ENCODE results near the gene TMEM214. TPM values are rescaled to one million over a fixed set of nuclear protein-coding genes. Genes with fewer than 3 reads are reported as not detected.
"Not testable (repeated sequence)": the region's sequence is repeated elsewhere in the genome, so short reads cannot be mapped to it uniquely, and the experiment has no call there.

TMEM214 gene
- total and polyA plus RNA-seq, 2 experiments from 2014 or later, result 74.9 to 75.7 TPM

DNA sequence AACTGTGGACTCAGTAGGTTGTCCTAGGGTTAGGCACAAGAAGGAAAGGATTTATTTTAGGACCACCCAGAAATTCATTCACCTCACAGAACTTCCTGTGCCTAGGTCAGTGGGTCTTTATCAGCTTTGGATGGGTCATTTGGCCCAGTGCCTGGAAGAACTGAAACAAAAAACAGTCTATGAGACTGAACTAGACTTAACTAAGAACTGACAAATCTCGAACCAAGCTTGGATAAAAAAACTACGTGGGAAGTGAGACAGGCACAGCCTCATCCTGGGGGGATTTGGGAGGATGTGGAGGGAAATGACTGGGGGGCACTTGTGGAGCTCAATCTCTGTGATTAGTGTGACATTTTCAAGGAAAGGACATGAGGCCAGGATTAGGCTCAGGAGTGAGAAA, 41.0 kb downstream of the TMEM214 start:
- no peak for DNase-seq
- in situ Hi-C loops (cut with MboI), result no loop called here
- no peak overlapping the region for H3K27ac ChIP-seq

DNA sequence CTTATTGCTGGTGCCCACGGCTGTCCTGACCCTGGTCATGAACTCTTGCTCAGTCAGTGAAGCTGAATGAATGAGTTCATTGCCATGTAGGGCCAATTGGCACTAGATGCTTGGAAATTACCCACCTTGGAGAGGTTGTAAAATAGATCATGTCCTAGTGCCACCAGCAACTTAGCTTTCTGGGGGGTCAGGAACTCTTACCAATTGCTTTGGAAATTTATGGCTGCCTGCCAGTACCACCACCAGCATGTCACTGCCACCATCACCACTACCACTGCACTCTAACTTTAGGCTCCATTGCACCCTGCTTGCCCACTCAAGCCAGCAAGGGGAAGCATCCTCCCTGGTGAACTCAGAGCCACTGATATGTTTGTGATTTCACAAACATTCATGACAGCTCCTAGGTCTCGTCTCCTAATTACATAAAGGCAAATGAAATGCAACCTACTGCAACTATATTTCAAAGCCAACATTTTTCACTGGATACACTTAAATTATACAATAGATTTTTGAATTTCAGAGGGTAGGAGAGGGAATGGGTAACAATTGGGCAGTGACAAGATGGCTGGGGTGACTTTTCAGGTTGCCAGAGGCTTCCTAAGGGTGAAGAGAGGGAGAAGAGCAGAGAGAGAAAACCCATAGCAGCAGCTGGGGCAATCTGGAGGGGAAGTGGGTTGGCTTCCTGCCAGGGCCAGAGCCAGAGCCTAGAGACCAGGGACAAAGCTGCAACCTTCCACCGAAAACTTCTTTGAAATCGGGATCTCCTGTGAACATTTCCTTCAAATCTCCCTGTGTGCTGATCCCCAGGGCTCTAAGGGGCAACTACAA, 42.2 kb downstream of the TMEM214 start:
- Histone ChIP-seq H3F3A (ENCODE audit: insufficient read depth) (no peaks in the 10 kb centered on the region), H2AFZ (no peak overlapping the region), H3K27ac (no peak overlapping the region), H3K9me3 (ENCODE audit: low read depth) (no peaks in the 10 kb centered on the region), H3K9ac (no peak overlapping the region), H3K36me3 (ENCODE audit: low read depth) (peaks cover 4% of the 10 kb centered on the region; the same call in 1 of the 2 replicates), H3K9me2 (ENCODE audit: insufficient read depth) (no peaks in the 10 kb centered on the region), H4K20me1 (ENCODE audit: insufficient read depth) (no peaks in the 10 kb centered on the region), H3K79me2 (ENCODE audit: insufficient read depth) (peaks cover 30% of the 10 kb centered on the region), H3K4me3 (no peak overlapping the region), H3K27me3 (replicated peaks; ENCODE audit: insufficient read depth) (no peaks in the 10 kb centered on the region), H3K4me2 (ENCODE audit: unreplicated experiment) (no peak overlapping the region), H3K4me1 (ENCODE audit: insufficient read depth) (peaks cover 7% of the 10 kb centered on the region)
- TF ChIP-seq EZH2phosphoT487 (IDR thresholded peaks at IDR 0.05; ENCODE audit: insufficient read depth, low read depth) (no peak), EZH2 (IDR thresholded peaks at IDR 0.05; ENCODE audit: insufficient read depth, poor library complexity, severe bottlenecking) (no peak)
- no peak for DNase-seq
- in situ Hi-C loops (cut with MboI), result no loop called here
- 81 to 88% methylated on average over 4 of the region's 4 CpGs for WGBS, 2 experiments (ENCODE audit: low coverage in 1 of 2, low lambda C conversion rate in 2 of 2, missing lambda C conversion rate in 2 of 2)

More for the DNA sequence above, 41.0 kb downstream of the TMEM214 start:
- H3K9me3 ChIP-seq (ENCODE audit: low read depth), result no peaks in the 10 kb centered on the region
- H3F3A ChIP-seq (ENCODE audit: insufficient read depth), result 0 out of 2 replicates have a peak, but pooled peaks cover 3% of the 10 kb centered on the region
- no peak for TF ChIP-seq EZH2phosphoT487 (IDR thresholded peaks at IDR 0.05; ENCODE audit: insufficient read depth, low read depth)
- no peak for TF ChIP-seq EZH2 (IDR thresholded peaks at IDR 0.05; ENCODE audit: insufficient read depth, poor library complexity, severe bottlenecking)
- WGBS, 2 experiments (ENCODE audit: low coverage in 1 of 2, low lambda C conversion rate in 2 of 2, missing lambda C conversion rate in 2 of 2), result 91% methylated on average over 2 of the region's 2 CpGs
- H3K4me3 ChIP-seq, result no peak overlapping the region
- no peak overlapping the region for H3K9ac ChIP-seq
- peaks cover 10% of the 10 kb centered on the region for H3K36me3 ChIP-seq (ENCODE audit: low read depth)
- H4K20me1 ChIP-seq (ENCODE audit: insufficient read depth), result no peaks in the 10 kb centered on the region
- H3K9me2 ChIP-seq (ENCODE audit: insufficient read depth), result no peaks in the 10 kb centered on the region
- no peak overlapping the region for H2AFZ ChIP-seq
- H3K27me3 ChIP-seq (replicated peaks; ENCODE audit: insufficient read depth), result no peaks in the 10 kb centered on the region
- H3K4me2 ChIP-seq (ENCODE audit: unreplicated experiment), result no peak overlapping the region
- peaks cover 30% of the 10 kb centered on the region for H3K79me2 ChIP-seq (ENCODE audit: insufficient read depth)
- H3K4me1 ChIP-seq (ENCODE audit: insufficient read depth), result peaks cover 17% of the 10 kb centered on the region

DNA sequence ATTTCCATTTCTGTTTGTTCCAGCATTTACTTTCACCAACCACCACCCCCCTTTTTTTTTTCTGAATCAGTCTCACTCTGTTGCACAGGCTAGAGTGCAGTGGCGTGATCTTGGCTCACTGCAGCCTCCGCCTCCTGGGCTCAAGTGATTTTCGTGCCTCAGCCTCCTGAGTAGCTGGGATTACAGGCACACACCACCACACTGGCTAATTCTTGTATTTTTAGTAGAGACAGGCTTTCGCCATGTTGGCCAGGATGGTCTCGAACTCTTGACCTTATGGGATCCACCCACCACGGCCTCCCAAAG, 42.8 kb downstream of the TMEM214 start:
- H3K9me2 ChIP-seq (ENCODE audit: insufficient read depth); H3K27ac ChIP-seq; DNase-seq; H3K4me1 ChIP-seq (ENCODE audit: insufficient read depth); in situ Hi-C loops (cut with MboI); H3K9ac ChIP-seq; H2AFZ ChIP-seq; H3K9me3 ChIP-seq (ENCODE audit: low read depth); H3K36me3 ChIP-seq (ENCODE audit: low read depth); H4K20me1 ChIP-seq (ENCODE audit: insufficient read depth); H3K4me2 ChIP-seq (ENCODE audit: unreplicated experiment); H3F3A ChIP-seq (ENCODE audit: insufficient read depth); H3K27me3 ChIP-seq (replicated peaks; ENCODE audit: insufficient read depth); H3K4me3 ChIP-seq: not testable (repeated sequence)
- WGBS, 2 experiments (ENCODE audit: low coverage in 1 of 2, low lambda C conversion rate in 2 of 2, missing lambda C conversion rate in 2 of 2), result 91 to 94% methylated on average over 6 of the region's 6 CpGs
- H3K79me2 ChIP-seq (ENCODE audit: insufficient read depth), result peaks cover 30% of the 10 kb centered on the region

DNA sequence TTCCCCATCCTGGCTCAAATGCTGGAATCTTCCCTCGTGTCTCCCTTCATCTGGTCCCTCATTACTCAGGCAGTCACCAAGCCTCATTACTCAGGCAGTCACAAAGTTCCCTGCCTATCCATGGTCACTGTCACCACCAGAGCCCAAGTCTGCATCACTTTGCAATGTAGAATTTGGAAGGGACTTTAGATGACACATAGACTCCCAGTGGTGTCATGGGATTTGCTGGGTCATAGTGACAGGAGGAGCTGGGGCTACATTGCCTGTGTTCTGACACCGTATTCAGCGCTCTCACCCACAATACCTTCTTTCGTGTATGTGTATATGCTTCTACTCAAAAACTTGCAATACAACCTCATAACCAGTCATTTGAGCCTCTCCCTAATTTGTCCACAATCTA, 43.6 kb downstream of the TMEM214 start:
- Histone ChIP-seq H3K4me1 (ENCODE audit: insufficient read depth) (peaks cover 12% of the 10 kb centered on the region), H4K20me1 (ENCODE audit: insufficient read depth) (no peaks in the 10 kb centered on the region), H3K27ac (no peak overlapping the region), H2AFZ (no peak overlapping the region; the same call in 1 of the 2 replicates), H3K9me3 (ENCODE audit: low read depth) (no peaks in the 10 kb centered on the region), H3K9ac (no peak overlapping the region), H3K4me3 (no peak overlapping the region), H3K27me3 (replicated peaks; ENCODE audit: insufficient read depth) (no peaks in the 10 kb centered on the region), H3K36me3 (ENCODE audit: low read depth) (no peaks in the 10 kb centered on the region), H3K4me2 (ENCODE audit: unreplicated experiment) (no peak overlapping the region), H3F3A (ENCODE audit: insufficient read depth) (no peaks in the 10 kb centered on the region), H3K9me2 (ENCODE audit: insufficient read depth) (no peaks in the 10 kb centered on the region), H3K79me2 (ENCODE audit: insufficient read depth) (peaks cover 26% of the 10 kb centered on the region)
- no peak for DNase-seq
- WGBS, 2 experiments (ENCODE audit: low coverage in 1 of 2, low lambda C conversion rate in 2 of 2, missing lambda C conversion rate in 2 of 2), result 72 to 77% methylated on average over 4 of the region's 4 CpGs
- TF ChIP-seq EZH2phosphoT487 (IDR thresholded peaks at IDR 0.05; ENCODE audit: insufficient read depth, low read depth), result no peak
- TF ChIP-seq EZH2 (IDR thresholded peaks at IDR 0.05; ENCODE audit: insufficient read depth, poor library complexity, severe bottlenecking), result no peak
- in situ Hi-C loops (cut with MboI), result no loop called here
